Measurements from ENCODE around the gene SLC35C1.

- TF ChIP-seq CTCF (IDR thresholded peaks at IDR 0.05) (no peak), POLR2AphosphoS5 (IDR thresholded peaks at IDR 0.05) (no peak)
Observed at GRCh38 chr11:45802531-45803317, 2.2 kb upstream of the SLC35C1 start.
